Measurements from ENCODE around the gene SIGLEC14.

- TF ChIP-seq RCOR1 (IDR thresholded peaks at IDR 0.05; ENCODE audit: low read length) (no peak), USF2 (IDR thresholded peaks at IDR 0.05; ENCODE audit: borderline replicate concordance, low read depth, low read length) (no peak), MAX (IDR thresholded peaks at IDR 0.05; ENCODE audit: low read depth) (no peak), CTCF (IDR thresholded peaks at IDR 0.05) (no peak), FOSL2 (IDR thresholded peaks at IDR 0.05; ENCODE audit: borderline replicate concordance, low read depth) (no peak), PBX3 (IDR thresholded peaks at IDR 0.05) (no peak)
These were observed 49.2 kb upstream of the SIGLEC14 start for GRCh38 chr19:51695702-51696315.

Measured in SK-N-SH (cell line).